OCI-LY7 (cell line): ENCODE measurements around the gene GJC1. TPM values are rescaled to one million over a fixed set of nuclear protein-coding genes. Genes with fewer than 3 reads are reported as not detected.

Experiments
- BruUV-seq: library from RNA; stranded (reverse); fragments of 400-500 nt; replicated peaks from 2 replicates; lab custom pipeline; 2021; lab: Mats Ljungman, UMichigan
- CTCF ChIA-PET: fragments of 300-600 bp; sonication (Branson Sonifier 250); formaldehyde crosslinking; loops from one replicate; lab custom pipeline; 2022; ENCODE audit warnings: antibody characterized with exemption; ENCODE audit not compliant: unreplicated experiment; lab: Charles Lee
- POLR2A ChIA-PET: fragments of 300-600 bp; sonication (Branson Sonifier 250); formaldehyde crosslinking; loops from one replicate; lab custom pipeline; 2022; ENCODE audit warnings: antibody characterized with exemption; lab: Charles Lee
- DNase-seq: peaks from one replicate; pipeline ENCODE4 v3.0.0-alpha.2; 2015; ENCODE audit warnings: low spot score
- H2AFZ ChIP-seq: fragments of 200-600 bp; sonication (generic), shearing (Covaris generic); 2 replicates; pipeline ENCODE4 v1.6.1; 2014; ENCODE audit warnings: mild to moderate bottlenecking, antibody characterized with exemption, low read length, moderate library complexity
- H3K27ac ChIP-seq: fragments of 200-600 bp; sonication (generic); 2 replicates; pipeline ENCODE4 v1.5.1; 2014; ENCODE audit warnings: mixed run types, low read depth, mild to moderate bottlenecking, moderate library complexity, low read length, inconsistent platforms; ENCODE audit not compliant: poor library complexity, severe bottlenecking
- H3K36me3 ChIP-seq: fragments of 200-600 bp; sonication (generic); 2 replicates; pipeline ENCODE4 v1.6.1; 2014; ENCODE audit warnings: mild to moderate bottlenecking, antibody characterized with exemption, low read length, moderate library complexity, mixed read lengths; ENCODE audit not compliant: insufficient read depth
- H3K4me1 ChIP-seq: fragments of 200-600 bp; sonication (generic); 2 replicates; pipeline ENCODE4 v1.5.1; 2014; ENCODE audit warnings: mild to moderate bottlenecking, low read length; ENCODE audit not compliant: insufficient read depth, poor library complexity, severe bottlenecking
- H3K4me2 ChIP-seq: fragments of 200-600 bp; sonication (generic); 2 replicates; pipeline ENCODE4 v1.6.1; 2014; ENCODE audit warnings: mild to moderate bottlenecking, low read length
- H3K4me3 ChIP-seq: fragments of 200-600 bp; sonication (generic); 2 replicates; pipeline ENCODE4 v1.5.1; 2014; ENCODE audit warnings: mild to moderate bottlenecking, low read depth, low read length; ENCODE audit not compliant: poor library complexity, severe bottlenecking
- H3K79me2 ChIP-seq: fragments of 200-600 bp; sonication (generic); 2 replicates; pipeline ENCODE4 v1.6.1; 2016; ENCODE audit warnings: low read depth, mild to moderate bottlenecking, low read length, moderate library complexity, mixed read lengths; ENCODE audit not compliant: insufficient read depth
- H3K9me2 ChIP-seq: fragments of 200-600 bp; sonication (generic); 2 replicates; pipeline ENCODE4 v1.6.1; 2016; ENCODE audit warnings: mild to moderate bottlenecking, low read length, mixed read lengths; ENCODE audit not compliant: insufficient read depth
- H3K9me3 ChIP-seq: fragments of 200-600 bp; sonication (generic); 2 replicates; pipeline ENCODE4 v1.6.1; 2014; ENCODE audit warnings: mild to moderate bottlenecking, mixed run types, low read length, mixed read lengths
- H4K20me1 ChIP-seq: fragments of 200-600 bp; sonication (generic); 2 replicates; pipeline ENCODE4 v1.6.1; 2014; ENCODE audit warnings: mild to moderate bottlenecking, antibody characterized with exemption, low read length, moderate library complexity, mixed read lengths; ENCODE audit not compliant: insufficient read depth
- CTCF ChIP-seq: fragments of 200-600 bp; sonication (generic); conservative IDR thresholded peaks from 2 replicates; pipeline ENCODE4 v1.5.1; 2014; ENCODE audit warnings: mild to moderate bottlenecking, antibody characterized with exemption, low read length, moderate library complexity, mixed read lengths
- EZH2phosphoT487 ChIP-seq: fragments of 200-600 bp; sonication (generic); IDR thresholded peaks from 2 replicates; pipeline ENCODE4 v1.6.1; 2018; ENCODE audit warnings: low read depth, borderline replicate concordance, mild to moderate bottlenecking, mixed run types, antibody characterized with exemption, low read length, moderate library complexity, mixed read lengths
- intact Hi-C: fragments of 100-400 bp; cut with micrococcal nuclease; formaldehyde crosslinking; loops from one replicate; pipeline ENCODE4 v1.10.0; 2022; ENCODE audit not compliant: unreplicated experiment
- total RNA-seq, 2 experiments: library from RNA; depleted of rRNA in 1 of 2; stranded (reverse); fragments of >200 nt in 1 of 2; shearing (Covaris generic) in 1 of 2; gene quantifications; 2 replicates each; pipeline ENCODE4 v1.2.3, GENCODE V29; 2014 to 2022

GJC1 gene
- total RNA-seq, 2 experiments from 2014 or later: 14.2 to 19.5 TPM

GRCh38 chr17:44767493-44767892 is 62.6 kb downstream of the GJC1 start:
- POLR2A ChIA-PET: interaction anchor here (0.7 kb wide), 1 partner anchor 109 kb away, joined by 4 read pairs; no protein-coding TSS in a partner anchor
- no peaks in the 10 kb centered on the region for H3K9me2 ChIP-seq
- TF ChIP-seq EZH2phosphoT487: no peak
- peak; percentile 25 for DNase-seq
- no peaks in the 10 kb centered on the region for H3K9me3 ChIP-seq
- H2AFZ ChIP-seq: no peak overlapping the region
- H3K79me2 ChIP-seq: no peaks in the 10 kb centered on the region
- no peak overlapping the region for H3K4me3 ChIP-seq
- CTCF ChIA-PET: no interaction called here
- no TSS peak for BruUV-seq
- intact Hi-C loops: no loop called here
- H3K4me1 ChIP-seq: no peaks in the 10 kb centered on the region
- H4K20me1 ChIP-seq: no peaks in the 10 kb centered on the region
- no peak overlapping the region for H3K4me2 ChIP-seq
- no peaks in the 10 kb centered on the region for H3K36me3 ChIP-seq
- no peak overlapping the region for H3K27ac ChIP-seq

- POLR2A ChIA-PET: no interaction called here
- Histone ChIP-seq H3K79me2 (no peaks in the 10 kb centered on the region), H3K4me3 (no peak overlapping the region), H3K9me3 (no peaks in the 10 kb centered on the region), H2AFZ (no peak overlapping the region), H3K36me3 (no peaks in the 10 kb centered on the region), H3K4me1 (no peaks in the 10 kb centered on the region), H3K9me2 (no peaks in the 10 kb centered on the region), H3K27ac (no peak overlapping the region), H4K20me1 (no peaks in the 10 kb centered on the region), H3K4me2 (no peak overlapping the region)
- CTCF ChIA-PET: no interaction called here
- no peak for DNase-seq
- TF ChIP-seq CTCF (no peak), EZH2phosphoT487 (no peak)
- BruUV-seq: no TSS peak
- intact Hi-C loops: no loop called here
Observed at GRCh38 chr17:44766409-44767038, 63.6 kb downstream of the GJC1 start.

- H4K20me1 ChIP-seq: no peaks in the 10 kb centered on the region
- BruUV-seq: no TSS peak
- H3K27ac ChIP-seq: no peak overlapping the region
- POLR2A ChIA-PET: no interaction called here
- no peaks in the 10 kb centered on the region for H3K9me3 ChIP-seq
- DNase-seq: no peak
- H3K9me2 ChIP-seq: no peaks in the 10 kb centered on the region
- H2AFZ ChIP-seq: no peak overlapping the region
- CTCF ChIA-PET: no interaction called here
- TF ChIP-seq CTCF (no peak), EZH2phosphoT487 (no peak)
- no peaks in the 10 kb centered on the region for H3K79me2 ChIP-seq
- no peaks in the 10 kb centered on the region for H3K36me3 ChIP-seq
- no peak overlapping the region for H3K4me2 ChIP-seq
- no peaks in the 10 kb centered on the region for H3K4me1 ChIP-seq
- intact Hi-C loops: no loop called here
- no peak overlapping the region for H3K4me3 ChIP-seq
Observed at GRCh38 chr17:44765965-44766364, 64.1 kb downstream of the GJC1 start.
